ENCODE results near the gene CD96. TPM values are rescaled to one million over a fixed set of nuclear protein-coding genes. Genes with fewer than 3 reads are reported as not detected.

CD96 gene
- total RNA-seq, 2 donors from 2014 or later, result 5.1 to 13.7 TPM

- H3K9me3 ChIP-seq, result no peaks in the 10 kb centered on the region
- no peak overlapping the region for H3K4me3 ChIP-seq
- no peak for TF ChIP-seq CTCF (IDR thresholded peaks at IDR 0.05)
- no peaks in the 10 kb centered on the region for H3K27me3 ChIP-seq (replicated peaks; ENCODE audit: insufficient read depth)
- H3K36me3 ChIP-seq, result no peaks in the 10 kb centered on the region
- no peak overlapping the region for H3K27ac ChIP-seq
- H3K4me1 ChIP-seq (ENCODE audit: control insufficient read depth in 1 of 2, low read depth in 2 of 2), result no peaks in the 10 kb centered on the region
- DNase-seq (ENCODE audit: low spot score) (no peak), ATAC-seq (ENCODE audit: insufficient number of reproducible peaks, low FRiP score, low read depth) (no peak)
Measured at GRCh38 chr3:111604119-111604518, 62.1 kb downstream of the CD96 start.

- no peaks in the 10 kb centered on the region for H3K4me1 ChIP-seq (ENCODE audit: control insufficient read depth in 1 of 2, low read depth in 2 of 2)
- ATAC-seq (ENCODE audit: insufficient number of reproducible peaks, low FRiP score, low read depth), result no peak
Measured at GRCh38 chr3:111605018-111605417, 63.0 kb downstream of the CD96 start.

GRCh38 chr3:111605493-111605892 lies 63.5 kb downstream of the CD96 start:
- no peak for TF ChIP-seq CTCF (IDR thresholded peaks at IDR 0.05)
- no peaks in the 10 kb centered on the region for H3K27me3 ChIP-seq (replicated peaks; ENCODE audit: insufficient read depth)
- no peak overlapping the region for H3K27ac ChIP-seq
- no peaks in the 10 kb centered on the region for H3K4me1 ChIP-seq (ENCODE audit: control insufficient read depth in 1 of 2, low read depth in 2 of 2)
- DNase-seq (ENCODE audit: low spot score), result no peak
- no peaks in the 10 kb centered on the region for H3K36me3 ChIP-seq
- ATAC-seq (ENCODE audit: insufficient number of reproducible peaks, low FRiP score, low read depth), result no peak
- no peak overlapping the region for H3K4me3 ChIP-seq
- no peaks in the 10 kb centered on the region for H3K9me3 ChIP-seq

More at GRCh38 chr3:111605018-111605417, 63.0 kb downstream of the CD96 start:
- TF ChIP-seq CTCF (IDR thresholded peaks at IDR 0.05), result no peak
- Histone ChIP-seq H3K9me3 (no peaks in the 10 kb centered on the region), H3K4me3 (no peak overlapping the region), H3K27me3 (replicated peaks; ENCODE audit: insufficient read depth) (no peaks in the 10 kb centered on the region), H3K27ac (no peak overlapping the region), H3K36me3 (no peaks in the 10 kb centered on the region)
- no peak for DNase-seq (ENCODE audit: low spot score)

- H3K27ac ChIP-seq, result no peak overlapping the region
- no peaks in the 10 kb centered on the region for H3K36me3 ChIP-seq
- ATAC-seq (ENCODE audit: insufficient number of reproducible peaks, low FRiP score, low read depth) (no peak), DNase-seq (ENCODE audit: low spot score) (no peak)
- no peaks in the 10 kb centered on the region for H3K27me3 ChIP-seq (replicated peaks; ENCODE audit: insufficient read depth)
- TF ChIP-seq CTCF (IDR thresholded peaks at IDR 0.05), result no peak
- no peaks in the 10 kb centered on the region for H3K4me1 ChIP-seq (ENCODE audit: control insufficient read depth in 1 of 2, low read depth in 2 of 2)
- no peaks in the 10 kb centered on the region for H3K9me3 ChIP-seq
- H3K4me3 ChIP-seq, result no peak overlapping the region
Measured at GRCh38 chr3:111607240-111607920, 65.4 kb downstream of the CD96 start.

GRCh38 chr3:111608383-111608782 lies 66.4 kb downstream of the CD96 start:
- no peak for TF ChIP-seq CTCF (IDR thresholded peaks at IDR 0.05)
- ATAC-seq (ENCODE audit: insufficient number of reproducible peaks, low FRiP score, low read depth) (no peak), DNase-seq (ENCODE audit: low spot score) (no peak)
- H3K9me3 ChIP-seq, result no peaks in the 10 kb centered on the region
- no peaks in the 10 kb centered on the region for H3K36me3 ChIP-seq
- H3K4me1 ChIP-seq (ENCODE audit: control insufficient read depth in 1 of 2, low read depth in 2 of 2), result no peaks in the 10 kb centered on the region
- H3K27me3 ChIP-seq (replicated peaks; ENCODE audit: insufficient read depth), result no peaks in the 10 kb centered on the region
- H3K27ac ChIP-seq, result no peak overlapping the region
- H3K4me3 ChIP-seq, result no peak overlapping the region

All from thoracic aorta (tissue), 2 donors.